K562 (cell line): ENCODE results near the gene OR4D9. TPM values are rescaled to one million over a fixed set of nuclear protein-coding genes. Genes with fewer than 3 reads are reported as not detected.
A peak's percentile ranks its signal among the peaks of the same experiment; 100 is the strongest.

ENCODE experiments used
- CUX1 ChIP-seq: fragments of 200-800 bp; sonication (Bioruptor generic); IDR thresholded peaks from 2 replicates; pipeline ENCODE4 v1.6.1; 2016; ENCODE audit warnings: missing genetic modification characterization, missing compliant biosample characterization
- FOXJ2 ChIP-seq: fragments of 200-800 bp; sonication (Bioruptor generic); IDR thresholded peaks from 2 replicates; pipeline ENCODE4 v1.6.1; 2016; ENCODE audit warnings: missing genetic modification characterization, missing compliant biosample characterization
- HOXB6 ChIP-seq: fragments of 250-450 bp; sonication (Bioruptor Pico); IDR thresholded peaks from 2 replicates; pipeline ENCODE4 v1.5.1; 2022; ENCODE audit warnings: mild to moderate bottlenecking, borderline replicate concordance
- PRDM10 ChIP-seq: fragments of 450-650 bp; IDR thresholded peaks from 2 replicates; pipeline ENCODE4 v1.6.1; 2018; ENCODE audit not compliant: partially characterized antibody
- REST ChIP-seq, 2 experiments: fragments of 450-650 bp; formaldehyde crosslinking in 1 of 2; IDR thresholded peaks; 2 replicates each; pipeline versions ENCODE4 v1.4.0 to v1.6.1; 2014 to 2020; ENCODE audit warnings: mild to moderate bottlenecking in 2 of 2, borderline replicate concordance in 1 of 2, low read depth in 1 of 2
- U2AF1 ChIP-seq: fragments of 200-400 bp; formaldehyde crosslinking; optimal IDR thresholded peaks from 2 replicates; pipeline ENCODE3; 2017; ENCODE audit warnings: mild to moderate bottlenecking, low read depth, low read length, moderate library complexity
- ZNF316 ChIP-seq: fragments of 450-650 bp; IDR thresholded peaks from 2 replicates; pipeline ENCODE4 v1.6.1; 2016
- ZNF707 ChIP-seq: fragments of 250-450 bp; sonication (Bioruptor Pico); conservative IDR thresholded peaks from 2 replicates; pipeline ENCODE4 v1.8.0; 2022; ENCODE audit warnings: inconsistent platforms, mild to moderate bottlenecking, moderate library complexity
- polyA plus RNA-seq, 8 experiments: library from polyadenylated mRNA; depleted of rRNA in 4 of 8; stranded (reverse) in 5 of 8; unstranded in 3 of 8; fragments of >200 nt; fragmentation: Nextera tagmentation in 2 of 8; fragmentation: Illumina TruSeq in 1 of 8; extraction: Ambion mirVana in 2 of 8; extraction: Trizol in 1 of 8; gene quantifications; 2 replicates each; pipeline versions ENCODE4 v1.2.1 to v1.2.3, GENCODE V29; 2011 to 2014; ENCODE audit warnings: inconsistent platforms in 1 of 8, missing spikeins in 1 of 8
- total RNA-seq, 7 experiments: library from RNA; depleted of rRNA in 6 of 7; stranded (reverse); fragments of >200 nt in 6 of 7; fragmentation: Illumina TruSeq in 2 of 7; extraction: Trizol in 2 of 7; gene quantifications; 2 replicates each; pipeline versions ENCODE4 v1.2.1 to v1.2.3, GENCODE V29; 2011 to 2021; ENCODE audit warnings: low replicate concordance in 1 of 7

The OR4D9 gene
- total and polyA plus RNA-seq, 9 of the 15 experiments (the other 6 are each of a cell fraction or from before 2014, with no cell fraction given), result not detected

DNA sequence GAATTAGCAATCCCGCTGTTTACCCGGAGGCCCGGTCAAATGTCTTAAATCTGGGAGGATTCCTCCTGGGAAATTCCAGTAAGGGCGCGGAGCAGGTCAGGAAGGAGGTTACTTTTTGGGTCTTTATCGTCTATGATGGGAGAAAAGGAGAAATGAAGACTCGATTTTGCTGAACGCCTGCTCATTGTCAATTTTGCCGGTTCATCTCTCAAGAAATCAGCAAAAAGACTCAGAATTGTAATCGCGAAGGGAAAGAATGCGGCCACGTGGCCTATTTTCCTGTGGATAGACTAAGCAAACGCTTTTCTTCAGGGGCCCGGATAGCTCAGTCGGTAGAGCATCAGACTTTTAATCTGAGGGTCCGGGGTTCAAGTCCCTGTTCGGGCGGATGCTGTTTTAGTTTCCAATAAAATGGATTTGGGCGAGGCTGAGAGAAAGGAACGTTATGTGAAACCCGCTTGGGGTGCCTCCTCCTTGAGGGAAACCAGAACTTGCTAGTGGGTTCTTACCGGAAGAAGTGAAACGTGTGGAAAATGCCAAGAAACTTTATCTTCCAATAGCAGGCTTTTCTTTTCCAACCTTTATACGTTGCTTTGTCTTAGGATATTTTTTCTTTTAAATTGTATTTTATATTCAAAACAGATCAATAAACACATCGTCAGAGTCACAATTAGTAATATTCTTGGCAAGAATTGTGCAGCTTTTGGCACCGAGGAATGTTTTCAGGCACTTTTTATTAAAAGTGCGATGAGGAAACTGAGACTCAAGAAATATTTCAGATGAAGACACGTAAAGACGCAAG is 45.0 kb downstream of the OR4D9 start (continued):
- TF ChIP-seq PRDM10 (no peak), HOXB6 (CRISPR knock-in tag) (no peak), U2AF1 (no peak), ZNF707 (CRISPR knock-in tag) (no peak), CUX1 (CRISPR knock-in tag) (0 out of 2 replicates have a peak, but pooled peaks have one; percentile 10), REST (IDR thresholded peaks at IDR 0.05; ENCODE audit: borderline replicate concordance) (peak; percentile 32; the same call in 1 of the 2 replicates), REST (CRISPR knock-in tag; IDR thresholded peaks at IDR 0.05; ENCODE audit: low read depth) (no peak), FOXJ2 (tag) (no peak), ZNF316 (no peak)
